GM23248 (cell line): ENCODE results near the gene VGF. TPM values are rescaled to one million over a fixed set of nuclear protein-coding genes. Genes with fewer than 3 reads are reported as not detected.

ENCODE experiments used
- DNase-seq: peaks from one replicate; pipeline ENCODE4 v3.0.0-alpha.2; 2015
- H2AFZ ChIP-seq: fragments of 200-600 bp; sonication (generic); 2 replicates; pipeline ENCODE4 v1.6.1; 2016; ENCODE audit warnings: antibody characterized with exemption
- H3F3A ChIP-seq: fragments of 200-600 bp; sonication (generic); 2 replicates; pipeline ENCODE4 v1.6.1; 2016; ENCODE audit warnings: mild to moderate bottlenecking, antibody characterized with exemption, mixed run types; ENCODE audit not compliant: insufficient read depth
- H3K27ac ChIP-seq: fragments of 200-600 bp; sonication (generic); 2 replicates; pipeline ENCODE4 v1.5.1; 2016; ENCODE audit warnings: mild to moderate bottlenecking
- H3K27me3 ChIP-seq: fragments of 200-600 bp; sonication (generic); replicated peaks from 2 replicates; pipeline ENCODE4 v1.6.1; 2016; ENCODE audit warnings: mild to moderate bottlenecking; ENCODE audit not compliant: insufficient read depth
- H3K36me3 ChIP-seq: fragments of 200-600 bp; sonication (generic); 2 replicates; pipeline ENCODE4 v1.6.1; 2016; ENCODE audit warnings: low read depth, mild to moderate bottlenecking
- H3K4me1 ChIP-seq: fragments of 200-600 bp; sonication (generic); 2 replicates; pipeline ENCODE4 v1.6.1; 2016; ENCODE audit warnings: mild to moderate bottlenecking; ENCODE audit not compliant: insufficient read depth
- H3K4me2 ChIP-seq: fragments of 200-600 bp; sonication (generic); one replicate; pipeline ENCODE4 v1.6.1; 2016; ENCODE audit warnings: mild to moderate bottlenecking; ENCODE audit not compliant: unreplicated experiment
- H3K4me3 ChIP-seq: fragments of 200-600 bp; sonication (generic); 2 replicates; pipeline ENCODE4 v1.5.1; 2016; ENCODE audit warnings: mild to moderate bottlenecking
- H3K79me2 ChIP-seq: fragments of 200-600 bp; sonication (generic); 2 replicates; pipeline ENCODE4 v1.6.1; 2016; ENCODE audit warnings: mild to moderate bottlenecking; ENCODE audit not compliant: insufficient read depth
- H3K9ac ChIP-seq: fragments of 200-600 bp; sonication (generic); 2 replicates; pipeline ENCODE4 v1.6.1; 2016; ENCODE audit warnings: mild to moderate bottlenecking
- H3K9me2 ChIP-seq: fragments of 200-600 bp; sonication (generic); 2 replicates; pipeline ENCODE4 v1.6.1; 2016; ENCODE audit warnings: mixed run types, mild to moderate bottlenecking, moderate library complexity; ENCODE audit not compliant: insufficient read depth
- H3K9me3 ChIP-seq: fragments of 200-600 bp; sonication (generic); one replicate; pipeline ENCODE4 v1.6.1; 2017; ENCODE audit warnings: low read depth
- H4K20me1 ChIP-seq: fragments of 200-600 bp; sonication (generic); 2 replicates; pipeline ENCODE4 v1.6.0; 2016; ENCODE audit not compliant: insufficient read depth
- EZH2 ChIP-seq: fragments of 200-600 bp; sonication (generic); IDR thresholded peaks from 2 replicates; pipeline ENCODE4 v1.6.1; 2018; ENCODE audit warnings: antibody characterized with exemption, mild to moderate bottlenecking; ENCODE audit not compliant: insufficient read depth, poor library complexity, severe bottlenecking
- EZH2phosphoT487 ChIP-seq: fragments of 200-600 bp; sonication (generic); IDR thresholded peaks from 2 replicates; pipeline ENCODE4 v1.6.1; 2018; ENCODE audit warnings: antibody characterized with exemption, moderate library complexity, mild to moderate bottlenecking, low read depth; ENCODE audit not compliant: insufficient read depth
- WGBS, 2 experiments: methylation state at CpG; one replicate each; pipeline ENCODE4 v1.1.6; 2015 to 2017; ENCODE audit warnings: low lambda C conversion rate in 2 of 2, low coverage in 1 of 2; ENCODE audit errors: missing lambda C conversion rate in 2 of 2; 5-methylcytosine and 5-hydroxymethylcytosine counted together
- in situ Hi-C: fragments of 300-500 bp; cut with MboI; formaldehyde crosslinking; loops from 2 replicates; pipeline ENCODE4 v1.15.0; 2020
- polyA plus RNA-seq: library from polyadenylated mRNA; unstranded; fragments of >200 nt; fragmentation: Nextera tagmentation; extraction: Ambion mirVana; gene quantifications from 2 replicates; pipeline ENCODE4 v1.2.1, GENCODE V29; 2016
- total RNA-seq: library from RNA; depleted of rRNA; stranded (reverse); fragments of >200 nt; shearing (Covaris generic); gene quantifications from 2 replicates; pipeline ENCODE4 v1.2.3, GENCODE V29; 2014

Gene VGF
- total and polyA plus RNA-seq, 2 experiments from 2014 or later = not detected

DNA sequence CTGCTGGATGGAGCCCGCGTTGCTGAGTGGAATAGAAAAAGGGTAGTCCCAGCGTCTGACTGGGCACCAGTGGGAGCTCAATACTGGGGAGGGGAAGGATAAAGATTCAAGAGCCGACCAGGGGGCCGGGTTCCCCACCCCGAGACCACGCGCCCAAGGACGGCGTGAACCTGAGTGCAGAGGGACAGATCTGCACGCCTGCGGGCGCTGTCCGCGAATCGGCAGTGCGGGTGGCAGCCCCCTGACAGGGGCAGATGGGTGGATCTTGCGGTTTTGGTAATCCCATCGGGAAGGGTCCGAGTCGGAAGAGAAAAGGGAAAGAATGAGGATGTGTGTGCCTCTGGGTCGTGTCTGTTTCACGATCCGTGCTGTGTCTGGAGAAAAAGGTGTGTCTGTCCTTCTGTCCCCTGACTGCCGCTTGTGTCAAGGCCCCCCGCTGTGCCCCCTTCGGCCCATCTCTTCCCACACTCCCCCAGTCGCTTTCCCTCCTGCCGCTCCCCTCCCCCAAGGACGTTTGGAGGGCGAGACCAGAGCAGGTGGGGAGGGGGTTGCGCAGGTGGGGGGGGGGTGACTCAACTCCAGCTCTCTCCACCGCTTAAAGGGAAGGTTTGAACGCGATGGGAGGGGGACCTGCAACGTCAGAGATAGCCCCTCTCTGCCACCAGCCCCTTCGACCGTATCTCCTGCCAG is 734 bp upstream of the VGF start:
- Histone ChIP-seq H3F3A (peaks cover 13% of the 10 kb centered on the region), H3K4me1 (0 out of 2 replicates have a peak, but pooled peaks cover 5% of the 10 kb centered on the region), H2AFZ (no peak overlapping the region), H3K79me2 (no peaks in the 10 kb centered on the region), H3K9ac (no peak overlapping the region), H3K36me3 (no peaks in the 10 kb centered on the region), H4K20me1 (no peaks in the 10 kb centered on the region), H3K27ac (no peak overlapping the region), H3K27me3 (peaks cover 24% of the 10 kb centered on the region), H3K9me3 (no peaks in the 10 kb centered on the region), H3K4me3 (peak overlapping the region; percentile 58), H3K9me2 (no peaks in the 10 kb centered on the region), H3K4me2 (peak overlapping the region; percentile 69)
- TF ChIP-seq EZH2phosphoT487 = no peak
- TF ChIP-seq EZH2 = peak; percentile 58
- 2% methylated on average over 31 to 38 of the region's 38 CpGs for WGBS, 2 experiments
- in situ Hi-C loops = no loop called here
- no peak for DNase-seq

DNA sequence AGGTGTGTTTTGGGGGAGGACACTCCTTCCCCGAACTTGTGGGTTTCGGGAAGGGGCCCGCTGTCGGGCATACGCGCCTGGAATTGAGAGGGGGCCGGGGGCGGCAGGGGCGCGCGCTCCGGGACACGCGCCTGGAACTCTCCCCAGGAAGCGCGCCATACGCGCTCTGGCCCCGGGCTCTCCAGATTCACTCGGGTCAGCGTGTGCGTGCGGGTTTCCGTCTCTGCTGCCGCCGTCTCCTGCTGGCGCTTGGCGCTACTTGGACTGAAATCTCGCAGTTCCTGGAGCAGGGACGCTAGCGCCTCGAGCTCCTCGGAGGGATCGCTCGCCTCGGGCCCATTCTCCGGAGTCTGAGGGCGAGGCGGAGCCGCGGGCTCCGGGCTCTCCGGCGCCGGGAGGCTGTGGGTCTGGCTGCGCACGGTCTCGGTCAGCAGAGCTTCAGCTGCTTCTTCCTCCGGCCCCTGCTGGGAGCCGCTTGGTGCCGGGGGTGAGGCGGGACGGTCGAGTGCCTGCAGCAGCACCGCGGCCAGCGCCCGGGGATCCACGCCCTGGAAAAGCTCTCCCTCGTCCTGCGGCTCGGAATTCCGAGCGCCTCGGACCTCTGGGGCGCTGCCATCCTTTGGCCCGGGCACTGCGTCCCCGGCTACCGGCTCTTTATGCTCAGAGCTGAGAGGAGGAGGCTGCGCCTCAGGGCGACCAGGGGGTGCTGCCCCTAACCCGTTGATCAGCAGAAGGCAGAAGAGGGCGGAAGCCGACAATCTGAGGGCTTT is 1.1 kb downstream of the VGF start:
- Histone ChIP-seq H4K20me1 (no peaks in the 10 kb centered on the region), H3K27me3 (0 out of 2 replicates have a peak, but pooled peaks cover 11% of the 10 kb centered on the region), H3K79me2 (no peaks in the 10 kb centered on the region), H3F3A (peaks cover 13% of the 10 kb centered on the region), H3K9me2 (no peaks in the 10 kb centered on the region), H3K4me3 (peak overlapping the region; percentile 48), H3K9me3 (no peaks in the 10 kb centered on the region), H3K9ac (no peak overlapping the region), H3K4me1 (0 out of 2 replicates have a peak, but pooled peaks cover 8% of the 10 kb centered on the region), H3K36me3 (no peaks in the 10 kb centered on the region), H3K27ac (no peak overlapping the region), H2AFZ (no peak overlapping the region), H3K4me2 (peak overlapping the region; percentile 49)
- TF ChIP-seq EZH2 (no peak), EZH2phosphoT487 (no peak)
- peak; percentile 86 for DNase-seq
- WGBS, 2 experiments = 1 to 2% methylated on average over 64 to 69 of the region's 75 CpGs
- in situ Hi-C loops = no loop called here

DNA sequence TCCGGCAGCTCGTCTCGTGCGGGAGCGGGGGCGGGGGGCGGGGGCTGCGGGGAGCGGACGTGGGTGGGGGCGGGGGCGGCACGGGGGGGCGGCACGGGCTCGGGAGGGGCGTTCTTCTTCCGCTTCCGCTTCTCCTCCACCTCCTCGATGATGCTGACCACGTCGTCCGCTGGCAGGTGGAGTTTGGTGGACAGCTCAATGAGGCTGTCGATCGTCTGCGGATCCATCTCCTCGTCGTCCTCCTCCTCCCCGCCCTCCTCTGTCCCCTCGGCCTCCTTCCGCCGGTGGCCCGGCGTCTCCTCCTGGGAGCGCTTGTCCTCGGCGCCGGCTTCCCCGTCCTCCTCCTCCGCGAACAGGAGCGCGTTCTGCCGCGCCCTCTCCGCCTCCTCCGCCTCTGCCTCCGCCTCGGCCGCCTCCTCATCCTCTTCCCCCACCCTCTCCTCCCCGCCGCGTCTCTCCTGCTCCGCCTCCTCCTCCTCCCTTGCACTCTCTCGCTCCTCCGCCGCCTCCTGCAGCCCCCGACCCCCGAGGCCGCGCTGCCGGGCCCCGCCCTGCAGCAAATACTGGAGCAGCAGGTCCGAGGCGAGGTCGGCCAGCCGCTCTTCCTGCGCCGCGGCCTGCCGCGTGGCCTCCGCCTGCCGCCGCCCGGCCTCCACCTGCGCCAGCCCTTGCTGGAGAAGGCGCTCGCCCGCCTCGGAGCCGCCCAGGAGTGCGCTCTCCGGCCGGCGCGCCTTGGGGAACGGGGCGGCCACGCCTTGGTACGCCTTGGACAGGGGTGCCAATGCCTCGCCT is 1.9 kb downstream of the VGF start:
- DNase-seq = peak; percentile 30
- Histone ChIP-seq H3K4me3 (peak overlapping the region; percentile 48), H3K79me2 (no peaks in the 10 kb centered on the region), H3K27ac (no peak overlapping the region), H3K4me2 (peak overlapping the region; percentile 49), H3K9me2 (no peaks in the 10 kb centered on the region), H3F3A (peaks cover 13% of the 10 kb centered on the region), H4K20me1 (no peaks in the 10 kb centered on the region), H2AFZ (no peak overlapping the region), H3K9me3 (no peaks in the 10 kb centered on the region), H3K36me3 (no peaks in the 10 kb centered on the region), H3K9ac (no peak overlapping the region), H3K4me1 (0 out of 2 replicates have a peak, but pooled peaks cover 10% of the 10 kb centered on the region), H3K27me3 (0 out of 2 replicates have a peak, but pooled peaks cover 11% of the 10 kb centered on the region)
- 2 to 6% methylated on average over 37 to 78 of the region's 92 CpGs for WGBS, 2 experiments
- in situ Hi-C loops = no loop called here
- TF ChIP-seq EZH2 = no peak
- no peak for TF ChIP-seq EZH2phosphoT487
